ENCODE measurements around the gene MED29. TPM values are rescaled to one million over a fixed set of nuclear protein-coding genes. Genes with fewer than 3 reads are reported as not detected.

The MED29 gene
- total and polyA plus RNA-seq, 3 donors from 2014 or later: 38.9 to 53.5 (median 46.1) TPM

DNA sequence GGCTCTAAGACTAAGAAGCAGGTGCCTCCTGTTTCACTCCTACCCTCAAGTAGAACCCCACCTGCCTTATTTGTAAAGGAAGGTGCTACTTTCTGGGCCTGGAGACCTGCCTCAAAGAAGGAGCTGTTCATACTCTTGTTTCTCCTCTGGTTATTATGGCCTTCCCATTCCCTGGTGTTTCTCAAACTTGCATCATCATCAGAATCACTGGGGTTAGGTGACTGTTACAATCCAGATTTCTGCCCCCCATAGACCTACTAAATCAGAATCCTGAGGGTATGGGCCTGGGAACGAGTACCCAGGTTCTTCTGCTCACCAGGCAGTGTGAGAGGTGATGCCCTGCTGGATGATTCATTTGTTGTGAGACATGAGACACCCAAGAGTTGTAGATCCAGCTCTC, 30.6 kb upstream of the MED29 start:
- Histone ChIP-seq H3K9me3 (no peaks in the 10 kb centered on the region), H3K36me3 (ENCODE audit: low read depth, missing control alignments) (no peaks in the 10 kb centered on the region), H3K27me3 (no peaks in the 10 kb centered on the region), H3K4me1 (peaks cover 17% of the 10 kb centered on the region), H3K27ac (no peak overlapping the region), H3K4me3 (no peak overlapping the region)
- intact Hi-C loops (cut with DNase I; ENCODE audit: low total_unique reads): no loop called here
- 73 to 78% methylated on average over 1 of the region's 1 CpG for WGBS, 2 donors
- no peak for TF ChIP-seq POLR2A (IDR thresholded peaks at IDR 0.05)
- TF ChIP-seq, protein P1, sequence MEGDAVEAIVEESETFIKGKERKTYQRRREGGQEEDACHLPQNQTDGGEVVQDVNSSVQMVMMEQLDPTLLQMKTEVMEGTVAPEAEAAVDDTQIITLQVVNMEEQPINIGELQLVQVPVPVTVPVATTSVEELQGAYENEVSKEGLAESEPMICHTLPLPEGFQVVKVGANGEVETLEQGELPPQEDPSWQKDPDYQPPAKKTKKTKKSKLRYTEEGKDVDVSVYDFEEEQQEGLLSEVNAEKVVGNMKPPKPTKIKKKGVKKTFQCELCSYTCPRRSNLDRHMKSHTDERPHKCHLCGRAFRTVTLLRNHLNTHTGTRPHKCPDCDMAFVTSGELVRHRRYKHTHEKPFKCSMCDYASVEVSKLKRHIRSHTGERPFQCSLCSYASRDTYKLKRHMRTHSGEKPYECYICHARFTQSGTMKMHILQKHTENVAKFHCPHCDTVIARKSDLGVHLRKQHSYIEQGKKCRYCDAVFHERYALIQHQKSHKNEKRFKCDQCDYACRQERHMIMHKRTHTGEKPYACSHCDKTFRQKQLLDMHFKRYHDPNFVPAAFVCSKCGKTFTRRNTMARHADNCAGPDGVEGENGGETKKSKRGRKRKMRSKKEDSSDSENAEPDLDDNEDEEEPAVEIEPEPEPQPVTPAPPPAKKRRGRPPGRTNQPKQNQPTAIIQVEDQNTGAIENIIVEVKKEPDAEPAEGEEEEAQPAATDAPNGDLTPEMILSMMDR (IDR thresholded peaks at IDR 0.05): no peak
- no peak for DNase-seq

DNA sequence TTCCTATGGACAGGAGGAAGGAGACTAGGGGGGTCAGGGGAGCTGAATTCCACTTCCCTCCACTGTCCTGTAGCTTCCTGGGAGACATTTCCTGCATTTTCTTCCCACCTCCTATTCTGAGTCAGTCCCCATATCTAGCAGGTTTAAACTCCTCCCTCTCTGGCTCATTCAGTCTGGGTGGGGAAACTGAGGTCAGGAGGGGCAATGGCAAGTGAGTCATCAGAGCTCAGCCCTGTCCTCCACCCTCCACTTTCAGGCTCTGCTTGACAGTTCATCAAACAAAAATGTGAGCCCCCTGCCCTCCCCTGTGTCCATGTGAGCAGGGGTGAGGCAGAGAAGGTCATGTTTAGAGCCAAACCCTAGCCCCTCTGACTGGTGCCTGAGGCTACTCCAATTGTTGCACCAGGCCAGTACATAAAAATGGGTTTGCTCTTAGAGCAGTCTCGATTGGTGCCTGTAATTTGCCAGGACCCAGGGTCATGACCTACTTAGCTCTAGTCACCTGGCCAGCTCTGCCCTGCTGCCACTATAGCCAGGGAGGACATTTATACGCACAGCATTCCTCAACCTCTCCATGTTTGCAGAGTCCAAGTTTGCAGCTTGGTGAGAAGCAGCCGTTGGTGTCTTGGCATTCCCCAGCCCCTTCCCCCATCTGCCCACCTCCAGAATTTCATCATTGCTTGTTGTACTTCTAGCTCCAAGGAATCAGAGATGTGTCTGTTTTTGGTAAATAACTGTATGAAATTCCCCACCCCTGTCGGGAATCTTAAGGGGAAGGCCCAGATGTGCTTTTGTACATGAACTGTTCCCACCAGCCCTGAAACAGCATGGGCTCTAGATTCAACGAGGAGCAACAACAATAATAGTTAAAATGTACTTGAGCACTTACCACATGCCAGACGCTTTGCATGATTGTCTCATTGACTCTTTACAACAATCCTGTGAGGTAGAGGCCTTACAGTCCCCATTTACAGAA, 28.2 kb upstream of the MED29 start:
- H3K36me3 ChIP-seq (ENCODE audit: low read depth, missing control alignments): no peaks in the 10 kb centered on the region
- intact Hi-C loops (cut with DNase I; ENCODE audit: low total_unique reads): no loop called here

DNA sequence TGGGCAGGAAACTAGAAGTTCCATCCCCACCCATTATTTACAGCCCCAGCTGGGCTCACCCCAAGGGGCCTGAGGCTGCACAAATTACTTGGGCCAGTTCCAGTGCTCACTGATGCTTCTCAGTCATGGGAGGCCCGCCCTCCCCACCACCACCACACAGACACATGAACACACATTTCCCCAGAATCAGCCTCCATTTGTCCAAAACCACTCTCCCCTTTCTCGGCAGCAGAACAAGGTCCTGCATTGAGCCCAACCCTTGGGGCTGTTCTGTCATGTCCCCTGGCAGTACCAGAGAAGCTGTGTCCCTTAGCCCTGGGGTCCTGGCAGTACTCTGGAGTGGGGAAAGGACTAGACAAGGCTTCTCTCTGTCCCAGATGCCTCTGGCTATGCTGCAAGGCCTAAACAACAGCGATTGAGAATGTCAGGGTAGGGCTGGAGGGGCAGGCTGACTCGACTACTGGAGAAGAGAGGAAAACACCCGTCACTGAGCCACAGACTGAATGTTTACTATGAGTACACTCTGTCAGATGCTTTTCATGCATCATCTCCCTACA, 27.2 kb upstream of the MED29 start:
- no peak for TF ChIP-seq POLR2A (IDR thresholded peaks at IDR 0.05)
- TF ChIP-seq, protein P1 (IDR thresholded peaks at IDR 0.05): no peak
- Histone ChIP-seq H3K4me1 (peaks cover 17% of the 10 kb centered on the region), H3K27ac (peak overlapping the region; percentile 21 to 54), H3K4me3 (no peak overlapping the region), H3K9me3 (no peaks in the 10 kb centered on the region), H3K27me3 (no peaks in the 10 kb centered on the region), H3K36me3 (ENCODE audit: low read depth, missing control alignments) (no peaks in the 10 kb centered on the region)
- intact Hi-C loops (cut with DNase I; ENCODE audit: low total_unique reads): no loop called here
- 61 to 81% methylated on average over 4 to 5 of the region's 5 CpGs for WGBS, 2 donors
- DNase-seq: peak; percentile 74

More for the DNA sequence above, 28.2 kb upstream of the MED29 start:
- Histone ChIP-seq H3K27me3 (no peaks in the 10 kb centered on the region), H3K9me3 (no peaks in the 10 kb centered on the region), H3K27ac (peak overlapping the region in 1 of 2 donors; percentile 54), H3K4me3 (no peak overlapping the region), H3K4me1 (peaks cover 17% of the 10 kb centered on the region)
- WGBS, 2 donors: 58 to 61% methylated on average over 6 of the region's 6 CpGs
- TF ChIP-seq, protein P1 (IDR thresholded peaks at IDR 0.05): no peak
- no peak for TF ChIP-seq POLR2A (IDR thresholded peaks at IDR 0.05)
- DNase-seq: no peak

DNA sequence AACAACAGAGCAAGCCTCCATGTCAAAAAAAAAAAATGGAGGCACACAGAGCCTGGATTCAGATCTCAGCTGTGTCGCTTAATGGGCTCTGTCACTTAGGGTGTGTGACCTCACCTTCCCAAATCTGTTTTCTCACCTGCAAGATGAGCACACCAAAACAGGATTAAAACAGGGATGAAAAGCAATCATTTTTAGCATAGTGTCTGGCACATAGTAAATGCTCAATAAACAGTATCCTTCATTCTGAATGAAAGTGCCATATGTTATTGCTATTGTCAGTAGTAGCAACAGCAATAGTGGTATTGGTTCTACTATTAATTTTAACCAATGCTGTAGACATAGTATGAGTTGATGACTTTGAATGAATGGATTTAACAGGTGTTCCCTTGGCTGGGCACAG, 25.6 kb upstream of the MED29 start:
- WGBS, 2 donors: 85 to 100% methylated on average over 1 of the region's 1 CpG
- TF ChIP-seq, protein P1 (IDR thresholded peaks at IDR 0.05): no peak
- no peak for TF ChIP-seq POLR2A (IDR thresholded peaks at IDR 0.05)
- no peaks in the 10 kb centered on the region for H3K36me3 ChIP-seq (ENCODE audit: low read depth, missing control alignments)
- H3K9me3 ChIP-seq: no peaks in the 10 kb centered on the region
- H3K4me1 ChIP-seq: peaks cover 17% of the 10 kb centered on the region
- no peaks in the 10 kb centered on the region for H3K27me3 ChIP-seq
- intact Hi-C loops (cut with DNase I; ENCODE audit: low total_unique reads): no loop called here
- H3K4me3 ChIP-seq: no peak overlapping the region
- H3K27ac ChIP-seq: no peak overlapping the region
- no peak for DNase-seq

All from testis (tissue), 3 donors.